SU-DHL-6 (cell line): ENCODE data around the gene PRDM16.

Experiments used
- H2AFZ ChIP-seq: fragments of 200-600 bp; sonication (generic); 2 replicates; pipeline ENCODE4 v1.6.1; 2014; ENCODE audit warnings: low read depth, mild to moderate bottlenecking, moderate library complexity, mixed read lengths, antibody characterized with exemption, low read length; ENCODE audit not compliant: severe bottlenecking
- H3F3A ChIP-seq: fragments of 200-600 bp; shearing (Covaris generic); 2 replicates; pipeline ENCODE4 v1.6.0; 2016; ENCODE audit warnings: antibody characterized with exemption, mild to moderate bottlenecking; ENCODE audit not compliant: insufficient read depth
- H3K27ac ChIP-seq: fragments of 200-600 bp; sonication (generic); 2 replicates; pipeline ENCODE4 v1.5.1; 2016; ENCODE audit warnings: low read depth, mild to moderate bottlenecking, low read length, moderate library complexity, mixed read lengths
- H3K27me3 ChIP-seq: fragments of 200-600 bp; sonication (generic), shearing (Covaris generic); 2 replicates; pipeline ENCODE4 v1.6.0; 2014; ENCODE audit warnings: mild to moderate bottlenecking, low read length
- H3K36me3 ChIP-seq: fragments of 200-600 bp; sonication (generic); 2 replicates; pipeline ENCODE4 v1.6.1; 2014; ENCODE audit warnings: mild to moderate bottlenecking, low read length, mixed read lengths
- H3K4me2 ChIP-seq: fragments of 300-600, 200-600 bp; shearing (Covaris generic), sonication (generic); 2 replicates; pipeline ENCODE4 v1.6.0; 2014; ENCODE audit warnings: low read length, low read depth, mild to moderate bottlenecking; ENCODE audit not compliant: poor library complexity, severe bottlenecking
- H3K4me3 ChIP-seq: fragments of 200-600 bp; sonication (generic); 2 replicates; pipeline ENCODE4 v1.5.1; 2014; ENCODE audit warnings: antibody characterized with exemption, low read length, mild to moderate bottlenecking, mixed read lengths; ENCODE audit not compliant: insufficient read depth, poor library complexity, severe bottlenecking
- H3K79me2 ChIP-seq: fragments of 200-600 bp; sonication (generic); 2 replicates; pipeline ENCODE4 v1.6.1; 2014; ENCODE audit warnings: mild to moderate bottlenecking, low read length, moderate library complexity; ENCODE audit not compliant: insufficient read depth
- H3K9ac ChIP-seq: fragments of 200-600 bp; sonication (generic); 2 replicates; pipeline ENCODE4 v1.7.0; 2014; ENCODE audit warnings: mild to moderate bottlenecking, low read length
- H3K9me2 ChIP-seq: fragments of 200-600 bp; sonication (generic); replicated peaks from 2 replicates; pipeline ENCODE4 v1.6.1; 2014; ENCODE audit warnings: low read length; ENCODE audit not compliant: insufficient read depth
- H3K9me3 ChIP-seq: fragments of 200-600 bp; sonication (generic); 2 replicates; pipeline ENCODE4 v1.6.1; 2014; ENCODE audit warnings: low read length, mixed read lengths; ENCODE audit not compliant: insufficient read depth
- H4K20me1 ChIP-seq: fragments of 200-600 bp; sonication (generic); 2 replicates; pipeline ENCODE4 v1.6.1; 2014; ENCODE audit warnings: low read depth, mild to moderate bottlenecking, antibody characterized with exemption, low read length, moderate library complexity, mixed read lengths
- CTCF ChIP-seq: fragments of 200-600 bp; sonication (generic); IDR thresholded peaks from one replicate; pipeline ENCODE4 v1.5.1; 2017; ENCODE audit warnings: antibody characterized with exemption, mild to moderate bottlenecking, low read length, moderate library complexity; ENCODE audit not compliant: insufficient read depth, poor library complexity, severe bottlenecking
- EZH2phosphoT487 ChIP-seq: fragments of 200-600 bp; sonication (generic), shearing (Covaris generic); conservative IDR thresholded peaks from 2 replicates; pipeline ENCODE4 v1.6.1; 2018; ENCODE audit warnings: mild to moderate bottlenecking, antibody characterized with exemption, low read length, moderate library complexity, mixed read lengths

The PRDM16 gene

GRCh38 chr1:3306583-3307291, 237.7 kb downstream of the PRDM16 start:
- Histone ChIP-seq H3K9ac (no peak overlapping the region), H3K4me3 (no peak overlapping the region), H3K9me2 (no peaks in the 10 kb centered on the region), H3K36me3 (no peaks in the 10 kb centered on the region), H3K27me3 (no peaks in the 10 kb centered on the region), H3K9me3 (no peaks in the 10 kb centered on the region), H3K4me2 (no peak overlapping the region), H3K27ac (no peak overlapping the region), H3K79me2 (no peaks in the 10 kb centered on the region), H3F3A (no peaks in the 10 kb centered on the region), H4K20me1 (no peaks in the 10 kb centered on the region), H2AFZ (no peak overlapping the region)
- TF ChIP-seq CTCF (no peak), EZH2phosphoT487 (no peak)

- Histone ChIP-seq H3K9me2 (no peaks in the 10 kb centered on the region), H3K27ac (no peak overlapping the region), H2AFZ (no peak overlapping the region), H3F3A (no peaks in the 10 kb centered on the region), H4K20me1 (no peaks in the 10 kb centered on the region), H3K9ac (no peak overlapping the region), H3K79me2 (no peaks in the 10 kb centered on the region), H3K36me3 (no peaks in the 10 kb centered on the region), H3K4me2 (no peak overlapping the region), H3K9me3 (no peaks in the 10 kb centered on the region), H3K27me3 (no peaks in the 10 kb centered on the region), H3K4me3 (no peak overlapping the region)
- no peak for TF ChIP-seq EZH2phosphoT487
- TF ChIP-seq CTCF, result no peak
Measured at GRCh38 chr1:3307359-3307758, 238.4 kb downstream of the PRDM16 start.

- Histone ChIP-seq H3K4me2 (no peak overlapping the region), H3K4me3 (no peak overlapping the region), H3K36me3 (no peaks in the 10 kb centered on the region), H3K9me2 (no peaks in the 10 kb centered on the region), H2AFZ (no peak overlapping the region), H3K79me2 (no peaks in the 10 kb centered on the region), H4K20me1 (no peaks in the 10 kb centered on the region), H3K27ac (no peak overlapping the region), H3K27me3 (no peaks in the 10 kb centered on the region), H3K9ac (no peak overlapping the region), H3F3A (no peaks in the 10 kb centered on the region), H3K9me3 (no peaks in the 10 kb centered on the region)
- no peak for TF ChIP-seq CTCF
- no peak for TF ChIP-seq EZH2phosphoT487
Measured at GRCh38 chr1:3308053-3308452, 239.1 kb downstream of the PRDM16 start.
